ENCODE results near the gene RDH16. TPM values are rescaled to one million over a fixed set of nuclear protein-coding genes. Genes with fewer than 3 reads are reported as not detected.

RDH16 gene
- total and polyA plus RNA-seq, 2 donors (not counting 1 experiment from before 2014, with no cell fraction given) = 1.1 to 1.5 TPM

GRCh38 chr12:56916996-56917333 lies 40.4 kb downstream of the RDH16 start:
- TF ChIP-seq EZH2 (IDR thresholded peaks at IDR 0.05; ENCODE audit: borderline replicate concordance, insufficient read depth, low read depth, low read length, poor library complexity, severe bottlenecking) = no peak
- TF ChIP-seq, protein P1, sequence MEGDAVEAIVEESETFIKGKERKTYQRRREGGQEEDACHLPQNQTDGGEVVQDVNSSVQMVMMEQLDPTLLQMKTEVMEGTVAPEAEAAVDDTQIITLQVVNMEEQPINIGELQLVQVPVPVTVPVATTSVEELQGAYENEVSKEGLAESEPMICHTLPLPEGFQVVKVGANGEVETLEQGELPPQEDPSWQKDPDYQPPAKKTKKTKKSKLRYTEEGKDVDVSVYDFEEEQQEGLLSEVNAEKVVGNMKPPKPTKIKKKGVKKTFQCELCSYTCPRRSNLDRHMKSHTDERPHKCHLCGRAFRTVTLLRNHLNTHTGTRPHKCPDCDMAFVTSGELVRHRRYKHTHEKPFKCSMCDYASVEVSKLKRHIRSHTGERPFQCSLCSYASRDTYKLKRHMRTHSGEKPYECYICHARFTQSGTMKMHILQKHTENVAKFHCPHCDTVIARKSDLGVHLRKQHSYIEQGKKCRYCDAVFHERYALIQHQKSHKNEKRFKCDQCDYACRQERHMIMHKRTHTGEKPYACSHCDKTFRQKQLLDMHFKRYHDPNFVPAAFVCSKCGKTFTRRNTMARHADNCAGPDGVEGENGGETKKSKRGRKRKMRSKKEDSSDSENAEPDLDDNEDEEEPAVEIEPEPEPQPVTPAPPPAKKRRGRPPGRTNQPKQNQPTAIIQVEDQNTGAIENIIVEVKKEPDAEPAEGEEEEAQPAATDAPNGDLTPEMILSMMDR (IDR thresholded peaks at IDR 0.05) = no peak
- no peak overlapping the region for H3K27ac Mint-ChIP-seq
- WGBS (ENCODE audit: insufficient coverage) = 100% methylated on average over 1 of the region's 1 CpG
- CTCF ChIA-PET = interaction anchor here (0.6 kb wide), 1 partner anchor 105 kb away, joined by 3 read pairs; no protein-coding TSS in a partner anchor
- H4K20me1 ChIP-seq (ENCODE audit: control insufficient read depth, insufficient read depth, low read length, poor library complexity, severe bottlenecking) = no peaks in the 10 kb centered on the region
- no peaks in the 10 kb centered on the region for H3K79me2 ChIP-seq (ENCODE audit: control insufficient read depth, insufficient read depth, low read length)
- H3K4me3 Mint-ChIP-seq = no peak overlapping the region
- no peak overlapping the region for H3K4me3 ChIP-seq (ENCODE audit: control extremely low read depth in 1 of 5, extremely low read depth in 1 of 5, insufficient read depth in 1 of 5, low read depth in 2 of 5, low read length in 4 of 5)
- no peak for ATAC-seq (ENCODE audit: low read depth)
- no peak overlapping the region for H3K27ac ChIP-seq (ENCODE audit: low read length in 2 of 2)
- no peak overlapping the region for H2AFZ ChIP-seq (ENCODE audit: insufficient read depth, low read depth, low read length, poor library complexity, severe bottlenecking)
- intact Hi-C loops (cut with micrococcal nuclease) = no loop called here
- peaks cover 0 to 10% (median 1%) of the 10 kb centered on the region in 4 experiments for H3K27me3 ChIP-seq (replicated peaks in 1 of 4; ENCODE audit: control extremely low read depth in 1 of 4, control insufficient read depth in 3 of 4, insufficient read depth in 4 of 4, low read length in 3 of 4)
- DNase-seq = no peak
- H3K9me3 Mint-ChIP-seq (ENCODE audit: insufficient read depth) = peaks cover 9% of the 10 kb centered on the region
- peaks cover 0 to 3% (median 0%) of the 10 kb centered on the region in 3 donors for H3K9me3 ChIP-seq (ENCODE audit: control extremely low read depth in 1 of 3, control insufficient read depth in 2 of 3, insufficient read depth in 1 of 3, low read length in 2 of 3)
- POLR2A ChIA-PET = no interaction called here
- H3K36me3 ChIP-seq (replicated peaks in 1 of 2; ENCODE audit: control extremely low read depth in 1 of 2, control insufficient read depth in 1 of 2, extremely low read depth in 1 of 2, insufficient read depth in 2 of 2, low read length in 1 of 2) = no peaks in the 10 kb centered on the region
- no peaks in the 10 kb centered on the region for H3K4me1 Mint-ChIP-seq
- H3K27me3 Mint-ChIP-seq = peaks cover 9% of the 10 kb centered on the region
- no peaks in the 10 kb centered on the region for H3K4me1 ChIP-seq (ENCODE audit: control insufficient read depth in 2 of 2, insufficient read depth in 2 of 2, low read length in 2 of 2)
- H3K9ac ChIP-seq (ENCODE audit: low read length) = no peak overlapping the region
- no peak overlapping the region for H3K4me2 ChIP-seq (replicated peaks; ENCODE audit: low read depth, low read length, poor library complexity, severe bottlenecking)

GRCh38 chr12:56916296-56916995 lies 41.0 kb downstream of the RDH16 start:
- Histone ChIP-seq H3K9me3 (ENCODE audit: control extremely low read depth in 1 of 3, control insufficient read depth in 2 of 3, insufficient read depth in 1 of 3, low read length in 2 of 3) (peaks cover 0 to 3% (median 0%) of the 10 kb centered on the region in 3 donors), H3K79me2 (ENCODE audit: control insufficient read depth, insufficient read depth, low read length) (no peaks in the 10 kb centered on the region), H3K27ac (ENCODE audit: low read length in 2 of 2) (no peak overlapping the region), H3K4me3 (ENCODE audit: control extremely low read depth in 1 of 5, extremely low read depth in 1 of 5, insufficient read depth in 1 of 5, low read depth in 2 of 5, low read length in 4 of 5) (no peak overlapping the region), H3K9ac (ENCODE audit: low read length) (no peak overlapping the region), H3K27me3 (replicated peaks in 1 of 4; ENCODE audit: control extremely low read depth in 1 of 4, control insufficient read depth in 3 of 4, insufficient read depth in 4 of 4, low read length in 3 of 4) (peaks cover 0 to 10% (median 1%) of the 10 kb centered on the region in 4 experiments), H3K4me2 (replicated peaks; ENCODE audit: low read depth, low read length, poor library complexity, severe bottlenecking) (no peak overlapping the region), H4K20me1 (ENCODE audit: control insufficient read depth, insufficient read depth, low read length, poor library complexity, severe bottlenecking) (no peaks in the 10 kb centered on the region), H2AFZ (ENCODE audit: insufficient read depth, low read depth, low read length, poor library complexity, severe bottlenecking) (no peak overlapping the region), H3K36me3 (replicated peaks in 1 of 2; ENCODE audit: control extremely low read depth in 1 of 2, control insufficient read depth in 1 of 2, extremely low read depth in 1 of 2, insufficient read depth in 2 of 2, low read length in 1 of 2) (no peaks in the 10 kb centered on the region), H3K4me1 (ENCODE audit: control insufficient read depth in 2 of 2, insufficient read depth in 2 of 2, low read length in 2 of 2) (no peaks in the 10 kb centered on the region)
- no peak overlapping the region for H3K27ac Mint-ChIP-seq
- CTCF ChIA-PET = interaction anchor here (0.6 kb wide), 1 partner anchor 105 kb away, joined by 3 read pairs; no protein-coding TSS in a partner anchor
- 83% methylated on average over 1 of the region's 4 CpGs for WGBS (ENCODE audit: insufficient coverage)
- TF ChIP-seq, protein P1 (IDR thresholded peaks at IDR 0.05) = no peak
- no peak for TF ChIP-seq EZH2 (IDR thresholded peaks at IDR 0.05; ENCODE audit: borderline replicate concordance, insufficient read depth, low read depth, low read length, poor library complexity, severe bottlenecking)
- ATAC-seq (ENCODE audit: low read depth) (no peak), DNase-seq (no peak)
- H3K9me3 Mint-ChIP-seq (ENCODE audit: insufficient read depth) = peaks cover 9% of the 10 kb centered on the region
- peaks cover 12% of the 10 kb centered on the region for H3K27me3 Mint-ChIP-seq
- POLR2A ChIA-PET = no interaction called here
- intact Hi-C loops (cut with micrococcal nuclease) = no loop called here
- no peak overlapping the region for H3K4me3 Mint-ChIP-seq
- no peaks in the 10 kb centered on the region for H3K4me1 Mint-ChIP-seq

Measured in B cell (primary cell).